TTC549 (cell line): ENCODE results near the gene CD9.

ENCODE experiments used
- FAIRE-seq: peaks from 2 replicates; lab custom pipeline; 2012; peaks lifted over from hg19 to GRCh38; lab: Jason Lieb, UNC

Gene CD9

DNA sequence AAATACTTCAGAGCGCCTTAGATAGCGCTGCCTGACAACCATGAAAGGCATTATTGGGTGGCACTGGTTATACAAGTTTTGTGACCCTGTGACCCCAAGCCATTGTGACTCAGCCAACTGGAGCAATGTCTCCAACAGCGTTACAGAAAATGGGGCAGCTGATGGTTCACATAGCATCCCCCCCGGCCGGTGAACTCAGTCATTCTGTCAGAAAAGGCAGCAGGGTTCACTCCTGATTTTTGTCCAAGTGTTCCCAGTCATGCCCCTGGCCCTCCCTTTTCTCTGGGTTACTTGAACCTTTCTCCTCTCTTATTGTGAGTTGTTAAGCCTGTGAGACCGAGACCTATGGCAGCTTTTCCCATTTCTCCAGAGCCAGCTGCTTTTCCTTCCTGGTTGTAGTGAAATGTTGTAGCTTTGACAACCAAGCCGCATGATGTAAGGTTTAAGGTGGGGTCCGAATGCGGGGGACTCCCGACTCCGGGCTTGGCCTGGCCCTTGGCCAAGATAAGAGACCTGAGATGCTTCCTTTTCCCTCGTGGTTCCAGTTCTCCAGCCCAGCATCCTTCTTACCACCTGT, 22.0 kb downstream of the CD9 start:
- no peak for FAIRE-seq

DNA sequence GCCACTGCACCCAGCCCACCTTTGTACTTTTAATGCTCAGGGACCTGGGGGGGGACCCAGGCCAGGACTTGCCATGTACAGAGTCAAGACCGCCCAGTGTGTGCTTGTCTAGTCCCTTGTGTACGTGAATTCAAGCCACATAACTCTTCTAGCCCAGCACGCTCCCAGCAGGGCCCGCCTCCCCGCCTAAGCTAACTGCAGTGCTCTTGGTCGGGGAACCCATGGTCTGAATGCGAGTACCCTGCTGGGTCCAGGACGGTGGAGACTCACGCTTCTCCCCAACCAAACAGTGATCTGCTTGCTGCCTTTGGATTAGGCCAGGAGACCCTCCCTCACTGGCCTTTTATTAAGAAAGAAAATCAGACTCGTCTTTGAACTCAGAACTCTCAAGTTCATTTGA, 23.3 kb downstream of the CD9 start:
- no peak for FAIRE-seq

DNA sequence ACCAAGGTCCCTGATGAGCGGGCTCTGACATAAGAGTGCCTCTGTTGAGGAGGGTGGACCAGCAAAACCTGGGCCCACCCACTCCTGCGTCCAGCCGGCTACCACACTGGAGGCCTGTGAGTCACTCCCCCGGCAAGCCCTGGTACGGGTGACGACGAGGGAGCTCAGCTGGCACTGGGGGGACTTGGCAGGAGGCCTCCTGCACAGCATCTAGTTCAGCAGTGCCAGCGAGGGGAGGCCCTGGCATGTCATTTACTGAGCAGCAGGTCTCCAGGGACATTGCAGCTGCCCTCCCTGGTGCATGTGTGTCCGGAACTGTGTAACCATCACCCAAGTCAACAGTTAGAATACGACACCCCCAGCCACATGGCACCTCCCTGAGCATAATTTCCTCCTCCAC, 24.4 kb downstream of the CD9 start:
- no peak for FAIRE-seq

DNA sequence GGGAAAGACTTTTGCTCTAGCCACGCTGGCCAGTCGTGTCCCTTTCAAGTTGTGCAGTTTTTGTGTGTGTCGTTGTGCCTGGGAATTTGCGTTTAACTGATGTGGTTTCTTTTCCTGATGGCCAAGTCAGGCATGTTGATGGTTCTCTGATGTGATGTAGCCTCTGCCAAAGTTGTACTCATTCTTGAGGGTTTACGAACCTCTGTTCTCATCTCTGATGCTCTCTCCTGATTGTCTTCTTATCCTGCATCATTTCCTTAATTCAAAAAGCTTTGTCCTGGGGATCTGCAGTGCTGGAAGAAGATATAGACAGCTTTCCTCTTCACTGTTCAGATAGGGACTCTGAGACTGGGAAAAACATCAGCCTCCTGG, 25.4 kb downstream of the CD9 start:
- no peak for FAIRE-seq

DNA sequence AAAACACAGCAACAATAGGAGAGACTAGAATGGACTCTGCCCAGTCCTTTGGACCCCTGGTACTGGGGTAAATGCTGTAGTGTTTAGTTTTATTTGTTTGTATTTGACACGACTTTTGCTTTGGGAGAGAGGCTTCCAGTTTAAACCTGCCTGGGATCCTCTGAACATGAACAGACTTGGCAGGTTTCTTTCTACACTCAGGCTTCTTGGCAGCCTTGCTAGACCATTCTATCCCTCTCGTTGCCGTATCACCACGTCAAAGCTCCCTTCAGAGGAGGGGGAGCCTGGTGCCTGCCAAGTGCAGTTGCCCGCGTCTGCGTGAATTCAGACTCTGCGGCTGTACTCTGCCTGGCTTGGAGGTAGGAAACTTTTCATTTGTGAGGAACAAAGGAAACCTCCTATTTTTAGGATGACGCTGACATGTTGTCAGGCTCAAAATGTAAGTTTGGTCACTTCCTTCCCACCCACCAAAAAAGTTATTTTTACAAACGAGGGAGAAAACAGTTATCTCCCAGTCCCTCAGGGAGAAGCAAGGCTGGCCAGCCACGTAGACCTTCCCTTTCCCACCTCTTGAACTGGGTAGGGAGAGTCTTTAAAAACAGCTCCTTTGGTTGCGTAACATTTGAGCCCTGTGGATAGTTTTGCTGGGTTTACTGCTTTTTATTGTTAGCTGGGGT, 25.9 kb downstream of the CD9 start:
- no peak for FAIRE-seq

DNA sequence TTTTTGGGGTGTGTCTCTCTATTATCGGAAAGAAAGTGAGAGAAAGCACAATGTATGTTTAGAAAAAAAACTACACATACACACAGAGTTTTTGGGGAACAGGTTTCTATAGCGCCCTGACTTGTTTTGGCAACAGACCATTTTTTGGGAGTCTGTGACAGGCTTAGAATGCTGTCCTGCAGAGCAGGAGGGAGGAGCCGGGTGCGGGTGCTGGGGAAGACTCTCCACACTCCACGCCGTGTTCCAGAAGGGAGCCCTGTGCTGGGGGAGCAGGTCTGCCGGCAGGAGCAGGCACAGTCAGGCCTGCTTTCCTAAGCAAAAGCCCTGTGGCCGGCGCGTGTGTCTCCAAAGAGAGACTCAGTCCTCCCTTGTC, 26.5 kb downstream of the CD9 start:
- no peak for FAIRE-seq

DNA sequence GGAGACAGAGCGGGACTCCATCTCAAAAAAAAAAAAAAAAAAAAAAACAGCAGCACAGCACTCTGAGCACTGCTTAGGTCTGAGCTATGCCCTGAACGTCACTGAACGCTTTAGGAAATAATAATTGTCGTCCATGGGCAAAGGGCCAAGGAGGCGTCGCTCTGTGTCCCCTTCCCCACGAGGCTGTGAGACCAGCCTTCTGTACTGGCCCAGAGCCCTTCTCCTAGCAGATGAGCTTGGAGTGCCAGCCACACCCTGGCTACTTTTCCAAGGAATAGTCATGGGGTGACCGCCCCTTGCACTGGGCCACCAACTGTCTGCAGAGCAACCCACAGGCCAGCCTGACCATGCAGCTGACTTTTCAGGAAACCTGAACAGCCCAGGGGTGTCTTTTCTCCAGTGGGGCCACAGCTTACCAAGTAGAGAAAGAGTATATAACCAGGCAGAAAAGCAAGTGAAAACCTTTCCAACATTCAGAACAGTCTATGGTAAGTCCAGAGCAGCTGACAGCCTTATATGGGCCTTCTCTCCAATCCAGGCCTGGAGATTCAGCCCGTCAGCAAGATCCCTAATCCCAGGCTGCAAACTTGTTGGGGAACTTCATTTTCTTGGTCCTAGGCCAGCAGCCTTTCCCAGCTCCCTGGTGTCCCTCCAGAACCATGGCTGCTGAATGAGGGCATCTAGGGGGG, 28.5 kb downstream of the CD9 start:
- FAIRE-seq: no peak

DNA sequence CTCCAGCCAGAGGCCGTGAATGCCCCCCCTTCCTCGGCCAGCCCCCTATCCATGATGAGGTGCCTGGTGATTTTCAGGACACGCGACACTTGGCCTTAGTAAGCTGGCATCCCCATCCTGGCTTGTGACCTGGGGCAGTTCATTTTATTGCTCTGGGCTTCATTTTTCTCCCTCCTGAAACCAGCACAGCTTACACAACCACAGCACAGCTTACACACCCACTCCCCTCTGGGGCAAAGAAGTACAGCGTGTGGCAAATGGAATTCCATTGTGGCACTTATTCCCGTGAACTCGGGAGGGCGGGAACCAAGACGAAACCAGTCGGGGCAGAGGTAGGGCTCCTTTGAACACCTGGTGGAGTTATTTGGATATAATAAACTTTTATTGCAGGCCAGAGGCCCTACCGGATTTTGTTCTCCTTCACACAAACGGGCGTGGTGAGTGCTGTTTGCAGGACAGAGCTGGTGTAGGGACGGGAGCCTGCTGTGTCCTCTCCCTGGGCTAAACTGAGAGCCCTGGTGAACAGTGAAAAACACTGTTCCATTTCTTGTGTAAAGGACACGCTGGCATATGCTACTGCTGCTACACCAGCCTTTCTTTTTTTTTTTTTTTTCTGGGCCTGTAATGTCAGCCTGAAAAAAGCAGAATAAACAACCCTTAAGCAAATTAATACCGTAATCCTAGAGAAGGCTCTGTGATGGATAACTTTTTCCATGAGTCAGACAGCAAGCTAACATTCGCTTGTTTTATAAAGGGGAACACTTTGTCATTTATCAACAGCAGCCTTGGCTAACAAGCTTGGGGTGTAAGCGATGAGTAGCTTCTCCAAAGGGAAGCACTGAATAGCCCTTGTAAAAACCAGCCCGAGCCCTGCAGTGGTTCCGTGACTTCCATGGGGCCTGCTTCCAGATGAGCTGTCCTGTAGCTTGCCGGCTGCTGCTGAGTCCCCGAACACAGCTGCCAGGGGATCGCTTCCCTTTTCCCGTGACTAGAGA, 29.3 kb downstream of the CD9 start:
- no peak for FAIRE-seq

DNA sequence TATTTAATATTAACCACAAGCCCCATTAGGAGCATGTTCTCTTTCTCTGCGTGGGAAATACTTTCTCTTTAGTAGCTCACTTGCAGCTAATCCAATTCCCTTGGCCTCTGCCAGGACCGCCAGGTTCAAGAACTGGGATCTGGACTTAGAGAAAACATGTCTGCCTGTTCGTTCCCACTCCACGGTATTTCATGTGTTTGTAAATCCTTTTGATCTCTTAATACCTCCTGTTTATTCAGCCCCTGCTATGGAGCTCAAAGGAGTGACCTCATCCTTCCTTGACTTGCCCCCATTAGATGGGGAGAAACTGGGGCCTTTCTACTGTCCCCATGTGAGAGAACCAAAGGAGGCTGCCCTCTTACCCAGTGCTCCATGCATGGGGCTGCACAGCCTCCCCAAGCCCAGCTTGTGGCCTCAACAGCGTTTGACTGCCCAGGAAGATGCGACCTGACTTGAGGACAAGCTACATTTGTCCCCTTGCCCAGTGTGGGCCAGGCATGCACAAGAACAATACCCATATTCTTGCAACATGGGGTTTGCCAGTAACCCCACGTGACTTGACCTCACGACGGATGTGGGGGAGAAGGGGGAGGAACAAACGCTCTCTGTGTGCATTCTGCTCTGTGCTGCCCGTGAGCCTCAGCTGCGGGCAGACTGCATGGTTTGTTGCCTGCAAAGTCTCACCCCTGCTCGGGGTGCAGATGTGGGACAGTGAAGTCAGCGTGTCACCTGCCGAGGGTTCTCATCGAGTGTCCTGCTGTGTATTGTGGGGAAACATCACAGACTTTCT, 30.3 kb downstream of the CD9 start:
- no peak for FAIRE-seq

DNA sequence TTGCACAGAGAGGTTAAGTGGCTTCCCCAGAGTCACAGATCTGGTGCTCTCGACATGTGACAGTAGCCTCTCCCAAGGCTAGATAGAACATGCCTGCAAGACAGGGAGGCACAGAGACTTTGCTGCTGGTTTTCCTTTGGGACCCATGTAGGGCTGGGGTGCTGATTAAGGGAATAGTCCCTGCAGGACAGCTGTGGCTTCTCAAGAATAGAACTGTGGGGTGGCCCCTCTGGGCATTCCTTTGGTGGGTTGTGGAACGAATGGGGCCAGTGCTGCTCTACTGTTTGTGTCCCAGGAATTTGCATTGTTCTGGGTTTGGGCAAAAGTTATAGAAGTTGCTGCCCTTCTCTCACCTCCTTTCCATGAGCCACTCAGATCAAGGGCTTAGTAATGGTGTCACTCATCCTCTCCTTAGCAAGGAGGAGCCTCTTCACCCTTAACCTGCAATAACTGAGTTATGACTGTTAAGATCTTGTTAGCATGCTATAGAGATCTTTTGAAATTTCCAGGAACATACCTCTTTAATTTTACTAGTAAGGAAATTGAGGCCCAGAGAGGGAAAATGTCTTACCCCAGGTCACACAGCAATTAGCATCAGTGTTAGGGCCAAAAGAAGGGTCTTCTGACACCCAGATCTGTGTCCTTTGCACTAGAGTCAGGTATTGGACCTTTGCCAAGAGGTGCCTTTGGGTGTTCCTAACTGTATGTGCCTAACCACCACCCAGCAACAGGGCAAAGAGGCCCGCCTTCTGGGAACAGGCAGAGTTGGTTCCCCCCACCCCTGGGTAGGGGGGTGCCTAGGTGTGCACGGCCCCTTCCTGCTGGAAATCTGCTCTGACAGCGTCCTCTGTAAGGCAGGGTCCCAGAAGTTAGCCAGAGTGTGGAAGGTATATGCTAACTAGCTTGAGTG, 31.4 kb downstream of the CD9 start:
- no peak for FAIRE-seq

DNA sequence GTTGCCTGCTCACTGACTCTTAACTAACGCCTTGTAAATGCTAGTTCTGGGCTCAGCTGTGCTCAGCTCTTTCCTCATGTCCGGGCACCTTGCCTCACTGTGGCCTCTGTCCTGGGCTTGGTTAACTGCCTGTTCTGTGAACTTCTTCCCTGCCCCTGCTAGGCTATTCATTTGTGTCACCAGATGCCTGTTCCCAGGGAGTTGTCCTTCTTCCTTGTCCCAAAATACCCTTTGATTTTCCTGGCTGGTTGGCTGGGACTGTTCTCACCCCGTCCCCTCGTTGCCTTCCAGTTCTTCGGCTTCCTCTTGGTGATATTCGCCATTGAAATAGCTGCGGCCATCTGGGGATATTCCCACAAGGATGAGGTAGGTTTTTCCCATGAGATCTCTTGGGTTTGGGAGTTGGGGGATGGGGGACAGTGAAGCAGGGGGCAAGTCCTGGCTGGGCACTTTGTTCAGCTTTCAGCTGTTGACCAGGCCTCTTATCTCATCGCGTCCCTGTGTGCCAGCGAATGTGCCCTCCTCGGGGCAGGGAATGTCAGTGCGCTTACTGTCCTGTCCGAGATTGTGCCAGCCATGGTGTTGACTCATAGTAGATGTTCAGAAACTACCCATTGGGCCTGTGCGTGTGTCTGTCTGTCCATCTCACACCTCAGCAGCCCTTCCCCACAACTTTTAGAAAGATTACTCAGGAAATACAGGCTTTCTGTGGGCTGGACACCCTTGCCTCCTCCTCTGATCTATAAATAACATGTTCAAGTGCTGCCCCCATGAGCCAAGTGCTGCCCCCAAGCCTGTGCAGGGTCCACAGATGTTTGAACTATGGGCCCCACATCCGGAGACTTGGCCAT, 33.1 kb downstream of the CD9 start:
- FAIRE-seq: no peak

DNA sequence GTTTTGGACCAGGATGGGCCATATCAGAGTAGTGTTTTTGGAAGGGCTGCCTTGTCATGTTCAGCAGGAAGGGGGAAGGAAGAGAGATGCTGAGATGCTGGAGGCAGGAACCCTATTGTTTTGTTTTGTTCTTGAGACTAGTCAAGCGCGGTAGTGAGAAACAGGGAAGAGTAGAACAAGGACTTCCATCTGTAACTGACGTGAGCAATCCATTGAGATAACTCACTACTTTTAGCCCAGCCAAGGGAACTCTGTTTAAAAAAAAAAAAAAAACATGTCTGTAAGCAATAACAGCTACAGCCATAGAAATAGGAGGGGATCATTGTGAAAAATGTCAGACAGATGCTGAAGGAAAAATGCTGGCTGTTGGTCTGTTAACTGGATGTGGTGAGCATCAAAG, 34.0 kb downstream of the CD9 start:
- FAIRE-seq: no peak

DNA sequence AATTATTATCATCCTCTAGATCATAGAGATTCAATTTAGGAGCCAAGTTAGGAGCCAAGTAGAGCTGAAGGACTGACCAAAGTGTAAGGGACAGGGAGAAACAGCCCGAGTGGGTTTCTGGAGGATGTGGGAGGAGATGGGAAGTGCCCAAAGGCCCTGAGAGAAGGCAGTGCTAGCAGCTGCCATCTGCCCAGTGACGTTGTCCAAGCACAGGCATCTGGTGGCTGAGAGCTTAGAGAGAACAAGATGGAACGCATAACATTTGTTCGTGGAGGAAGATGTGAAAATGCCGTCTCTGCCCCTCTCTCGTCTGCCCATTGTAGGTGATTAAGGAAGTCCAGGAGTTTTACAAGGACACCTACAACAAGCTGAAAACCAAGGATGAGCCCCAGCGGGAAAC, 34.7 kb downstream of the CD9 start:
- FAIRE-seq: no peak

DNA sequence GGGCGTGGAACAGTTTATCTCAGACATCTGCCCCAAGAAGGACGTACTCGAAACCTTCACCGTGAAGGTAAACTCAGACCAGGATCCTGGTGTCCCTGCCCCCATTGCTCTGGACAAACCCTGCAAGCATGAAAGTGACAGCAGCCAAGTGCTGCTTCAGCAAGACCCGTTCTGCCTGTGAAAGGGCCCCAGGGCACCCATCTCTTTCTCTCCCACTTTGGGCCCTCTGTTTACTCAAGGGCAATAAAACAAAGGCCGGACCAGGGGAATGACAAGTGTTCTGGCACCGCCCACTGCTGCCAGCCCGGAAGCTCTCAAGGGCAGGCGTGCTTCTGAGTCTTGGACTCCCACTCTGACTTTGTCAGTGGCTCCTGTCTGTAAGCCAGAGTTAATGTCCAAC, 35.3 kb downstream of the CD9 start:
- FAIRE-seq: no peak

DNA sequence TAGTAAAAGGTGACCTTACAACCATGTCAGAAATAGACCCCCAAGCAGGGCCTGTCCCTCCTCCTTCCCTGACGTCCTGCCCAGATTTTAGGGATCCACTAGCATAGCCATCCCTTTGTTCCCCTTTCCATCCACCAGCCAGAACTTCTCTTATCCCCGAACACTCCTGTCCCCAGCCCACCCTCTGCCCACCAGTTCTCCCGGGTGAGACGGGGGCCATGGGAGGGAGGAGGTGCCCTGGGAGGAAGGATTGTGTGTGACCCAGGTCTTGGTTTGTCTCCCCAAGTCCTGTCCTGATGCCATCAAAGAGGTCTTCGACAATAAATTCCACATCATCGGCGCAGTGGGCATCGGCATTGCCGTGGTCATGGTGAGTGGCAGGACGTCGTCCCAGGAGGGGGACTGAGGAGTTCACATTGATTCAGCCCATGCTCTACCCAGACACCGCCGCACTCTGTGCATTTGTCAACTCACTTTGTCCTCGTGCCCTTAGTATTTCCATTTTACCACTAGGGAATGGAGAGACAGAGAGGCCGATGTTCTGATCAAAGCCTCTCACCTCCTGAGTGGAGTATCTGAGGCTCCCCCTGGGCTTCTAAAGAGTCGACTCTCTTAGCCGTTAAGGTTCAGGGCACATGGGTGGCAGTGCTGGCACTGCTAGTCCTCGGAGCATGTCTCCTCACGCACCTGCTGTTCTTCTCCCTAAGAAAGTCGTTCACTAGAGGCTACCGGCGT, 35.9 kb downstream of the CD9 start:
- no peak for FAIRE-seq

DNA sequence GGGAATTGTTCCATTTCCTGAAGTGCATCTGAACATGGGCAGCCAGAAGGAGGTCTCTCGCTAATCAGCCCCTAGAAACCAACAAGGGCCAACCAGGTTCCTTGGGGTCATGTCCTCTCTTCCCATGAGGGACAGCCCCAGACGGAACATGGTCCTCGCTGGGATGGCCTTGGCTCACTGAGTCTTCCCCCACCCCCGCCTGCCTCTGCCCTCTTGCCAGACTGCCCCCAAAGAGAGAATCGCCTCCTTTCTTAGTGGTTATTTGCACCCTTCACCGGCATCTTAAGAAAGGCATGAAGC, 36.4 kb downstream of the CD9 start:
- no peak for FAIRE-seq

DNA sequence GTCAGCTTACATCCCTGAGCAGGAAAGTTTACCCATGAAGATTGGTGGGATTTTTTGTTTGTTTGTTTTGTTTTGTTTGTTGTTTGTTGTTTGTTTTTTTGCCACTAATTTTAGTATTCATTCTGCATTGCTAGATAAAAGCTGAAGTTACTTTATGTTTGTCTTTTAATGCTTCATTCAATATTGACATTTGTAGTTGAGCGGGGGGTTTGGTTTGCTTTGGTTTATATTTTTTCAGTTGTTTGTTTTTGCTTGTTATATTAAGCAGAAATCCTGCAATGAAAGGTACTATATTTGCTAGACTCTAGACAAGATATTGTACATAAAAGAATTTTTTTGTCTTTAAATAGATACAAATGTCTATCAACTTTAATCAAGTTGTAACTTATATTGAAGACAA, 37.6 kb downstream of the CD9 start:
- FAIRE-seq: no peak

DNA sequence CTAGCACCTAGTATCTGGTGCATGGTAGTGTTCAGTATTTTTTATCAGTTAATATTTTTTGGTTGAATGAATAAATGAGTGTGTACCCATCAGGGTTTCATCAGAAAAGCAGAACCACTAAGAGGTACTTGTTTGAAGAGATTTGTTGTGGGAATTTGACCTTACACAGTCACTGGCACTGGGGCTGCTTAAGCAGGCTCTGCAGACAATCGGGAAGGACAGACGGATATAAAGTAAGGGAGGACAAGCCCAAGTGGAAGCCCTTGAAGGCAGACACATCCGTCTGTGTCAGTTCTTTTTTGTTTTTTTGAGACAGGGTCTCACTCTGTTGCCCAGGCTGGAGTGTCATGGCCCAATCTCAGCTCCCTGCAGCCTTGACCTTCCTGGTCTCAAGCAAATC, 38.7 kb downstream of the CD9 start:
- FAIRE-seq: no peak

DNA sequence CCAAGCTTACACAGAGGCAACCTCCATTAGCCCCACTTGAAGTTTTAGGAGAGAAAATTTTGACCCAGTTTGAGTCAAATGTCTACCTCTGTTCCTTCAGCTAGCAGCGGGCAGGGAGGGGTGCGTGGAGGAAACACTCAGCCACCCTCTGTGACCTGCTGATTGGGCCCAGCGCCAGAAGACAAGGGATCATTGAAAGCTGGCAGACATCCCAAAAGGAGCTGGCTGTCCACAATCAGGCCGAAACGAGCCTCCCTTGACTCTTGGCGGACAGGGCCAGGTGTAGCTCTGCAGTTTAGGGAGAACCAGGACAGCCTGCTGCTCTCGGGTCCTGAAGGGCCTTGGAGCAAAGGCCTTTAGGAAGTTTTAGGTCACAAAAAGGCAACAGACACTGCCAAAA, 41.3 kb downstream of the CD9 start:
- no peak for FAIRE-seq

DNA sequence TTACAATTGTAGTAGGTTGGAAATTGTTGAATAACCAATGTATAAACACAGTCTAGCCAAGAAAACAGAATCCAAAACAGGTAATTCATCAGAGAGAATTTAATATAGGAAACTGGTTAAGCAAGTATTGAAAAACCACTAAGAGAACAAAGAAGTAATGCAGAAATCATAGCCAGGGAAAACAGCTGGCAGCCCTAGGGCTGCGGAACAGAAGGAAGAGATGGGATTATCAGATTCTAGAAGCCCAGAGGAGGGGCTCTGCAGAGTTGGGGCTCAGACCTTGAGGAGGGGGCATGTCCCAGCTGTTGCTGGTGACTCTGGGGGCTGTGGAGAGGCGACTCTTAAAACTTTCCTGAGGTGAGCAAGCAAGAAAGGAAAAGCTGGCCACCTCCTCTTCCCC, 49.4 kb downstream of the CD9 start:
- FAIRE-seq: no peak
